Cerebellar nuclear complex (tissue), 1 donor: ENCODE results near the gene CIAO3.

Experiments
- DNase-seq, 2 experiments: peaks; one replicate each; lab custom pipeline; 2025; lab: John Stamatoyannopoulos, UW

The CIAO3 gene

GRCh38 chr16:734981-735881, 5.6 kb downstream of the CIAO3 start:
- no peak for DNase-seq

GRCh38 chr16:734208-734980, 6.4 kb downstream of the CIAO3 start:
- DNase-seq, result no peak

- DNase-seq, result no peak
Measured at GRCh38 chr16:733382-734207, 7.2 kb downstream of the CIAO3 start.

GRCh38 chr16:732936-733335, 7.9 kb downstream of the CIAO3 start:
- DNase-seq, result no peak

GRCh38 chr16:732332-732731, 8.5 kb downstream of the CIAO3 start:
- no peak for DNase-seq

- no peak for DNase-seq
Measured at GRCh38 chr16:730666-731509, 9.9 kb downstream of the CIAO3 start.

- DNase-seq, result no peak
Measured at GRCh38 chr16:729768-730665, 10.8 kb downstream of the CIAO3 start.

GRCh38 chr16:728890-729744, 11.7 kb downstream of the CIAO3 start:
- DNase-seq, result no peak

- no peak for DNase-seq
Measured at GRCh38 chr16:728131-728889, 12.5 kb downstream of the CIAO3 start.

- DNase-seq, result no peak
Measured at GRCh38 chr16:727291-727977, 13.4 kb downstream of the CIAO3 start.

- no peak for DNase-seq
Measured at GRCh38 chr16:726438-727290, 14.1 kb downstream of the CIAO3 start, which contains the start of the genes CCDC78 and HAGHL. CCDC78 (minus strand) TSS chr16:726443; CDS start chr16:726367, 76 bp downstream. HAGHL (plus strand) TSS chr16:727106; CDS start chr16:727510, 404 bp downstream.

- no peak for DNase-seq
Measured at GRCh38 chr16:726188-726437, 14.7 kb downstream of the CIAO3 start.

- DNase-seq, result no peak
Measured at GRCh38 chr16:725463-726187, 15.2 kb downstream of the CIAO3 start.

- DNase-seq, result no peak
Measured at GRCh38 chr16:725041-725376, 15.8 kb downstream of the CIAO3 start.

GRCh38 chr16:724188-725040, 16.4 kb downstream of the CIAO3 start:
- no peak for DNase-seq

GRCh38 chr16:723695-724094, 17.1 kb downstream of the CIAO3 start:
- no peak for DNase-seq
